SIG-M5 treated with dmso at 0.1 percent for 504 hours (cell line): ENCODE data around the gene KIRREL1.

Experiments used
- DNase-seq: peaks from one replicate; lab custom pipeline; 2025; ENCODE audit not compliant: unreplicated experiment; lab: John Stamatoyannopoulos, UW

KIRREL1 gene

DNA sequence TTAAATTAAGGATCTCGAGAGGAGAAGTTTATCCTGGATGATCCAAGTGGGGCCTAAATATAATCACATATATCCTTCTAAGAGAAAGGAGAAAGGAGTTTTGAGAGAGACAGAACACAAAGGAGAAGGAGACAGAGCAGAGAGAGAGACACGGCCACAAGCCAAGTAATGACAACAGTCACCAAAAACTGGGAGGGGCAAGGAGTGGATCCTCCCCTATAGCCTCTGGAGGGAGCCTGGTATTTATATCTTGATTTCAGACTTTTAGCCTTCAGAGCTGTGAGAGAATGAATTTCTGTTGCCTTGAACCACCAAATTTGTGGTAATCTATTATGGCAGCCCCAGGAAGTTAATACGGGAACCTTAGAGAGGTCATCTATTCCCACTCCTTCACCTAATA lies 137.8 kb downstream of the KIRREL1 start:
- DNase-seq, result no peak

DNA sequence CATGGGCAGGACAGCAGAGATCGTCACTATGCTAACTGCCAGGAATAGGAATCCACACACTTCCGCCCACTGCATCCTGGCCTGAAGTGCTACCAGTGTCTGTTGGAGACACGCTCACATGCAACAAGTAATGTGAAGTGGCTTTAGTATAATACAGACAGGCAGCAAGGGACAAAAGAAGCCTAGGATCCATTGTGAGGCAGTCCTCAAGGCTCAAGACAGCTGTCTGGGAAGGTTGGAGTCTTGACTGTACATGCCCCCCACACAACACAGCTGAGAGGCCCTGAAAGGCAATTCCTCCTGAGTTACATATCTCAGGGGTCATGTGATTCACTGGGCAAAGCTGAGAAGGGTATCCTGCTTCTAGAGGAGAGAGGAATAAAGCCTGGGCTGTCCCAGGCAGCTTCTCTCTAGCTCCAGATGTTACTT lies 147.3 kb downstream of the KIRREL1 start:
- DNase-seq, result no peak

DNA sequence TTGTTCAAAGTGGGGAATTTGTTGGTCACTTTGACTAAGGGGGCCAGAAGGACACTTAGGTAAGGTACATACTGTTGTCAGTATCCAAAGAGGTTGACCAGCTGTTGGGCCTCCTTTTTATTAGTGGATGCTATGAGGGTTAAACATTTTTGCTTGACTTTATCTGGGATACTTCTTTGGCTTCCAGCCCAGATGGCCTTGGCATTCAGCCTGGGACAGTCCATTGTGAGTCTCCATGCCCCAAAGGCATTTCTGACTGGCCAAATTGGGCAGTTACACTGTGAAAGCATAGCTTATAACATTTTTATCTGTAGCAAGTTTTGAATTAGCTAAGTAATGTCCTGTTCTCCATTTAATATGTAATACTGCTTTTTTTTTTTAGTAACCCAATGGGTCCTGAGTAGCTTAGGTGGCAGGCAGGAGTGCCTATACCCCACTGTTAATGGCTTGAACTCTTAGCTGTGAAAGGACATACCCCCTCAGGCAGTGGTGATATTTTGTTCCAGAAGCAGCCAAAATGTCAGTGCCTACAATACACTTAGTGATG lies 151.8 kb downstream of the KIRREL1 start:
- no peak for DNase-seq

DNA sequence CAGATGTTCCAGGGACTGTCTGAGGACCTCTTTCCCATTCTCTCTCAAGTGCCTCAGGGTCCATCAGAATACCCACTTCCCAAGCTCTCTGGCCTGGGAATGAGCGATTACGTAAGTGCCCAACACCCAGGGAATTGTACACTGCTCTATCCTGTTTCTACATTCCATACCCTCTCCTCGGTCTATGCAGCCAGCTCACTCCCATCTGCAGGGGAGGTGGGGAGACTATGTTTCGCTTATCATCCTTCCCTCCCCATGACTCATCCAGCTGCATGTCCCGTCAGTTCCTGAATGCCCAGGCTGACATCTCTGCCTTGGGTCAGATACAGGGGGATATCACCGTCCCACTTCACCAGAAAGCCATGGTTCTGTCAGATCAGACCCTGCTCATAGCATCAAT lies 152.7 kb downstream of the KIRREL1 start:
- DNase-seq, result no peak

DNA sequence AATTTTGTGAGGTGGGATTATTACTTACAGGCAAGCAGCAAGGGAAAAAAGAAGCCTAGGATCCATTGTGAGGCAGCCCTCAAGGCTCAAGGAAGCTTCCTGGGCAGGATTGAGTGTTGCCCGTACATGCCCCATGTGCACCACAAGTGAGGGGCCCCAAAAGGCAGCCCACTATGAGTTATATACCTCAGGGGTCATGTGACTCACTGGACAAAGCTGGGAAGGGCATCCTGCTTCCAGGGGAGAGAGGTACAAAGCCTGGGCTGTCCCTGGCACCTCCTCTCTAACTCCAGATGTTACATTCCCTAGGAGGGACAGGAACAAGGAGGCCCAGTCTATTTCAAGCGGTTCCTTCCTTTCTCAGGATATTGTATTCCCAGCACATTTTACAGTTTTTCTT lies 153.3 kb downstream of the KIRREL1 start:
- no peak for DNase-seq

DNA sequence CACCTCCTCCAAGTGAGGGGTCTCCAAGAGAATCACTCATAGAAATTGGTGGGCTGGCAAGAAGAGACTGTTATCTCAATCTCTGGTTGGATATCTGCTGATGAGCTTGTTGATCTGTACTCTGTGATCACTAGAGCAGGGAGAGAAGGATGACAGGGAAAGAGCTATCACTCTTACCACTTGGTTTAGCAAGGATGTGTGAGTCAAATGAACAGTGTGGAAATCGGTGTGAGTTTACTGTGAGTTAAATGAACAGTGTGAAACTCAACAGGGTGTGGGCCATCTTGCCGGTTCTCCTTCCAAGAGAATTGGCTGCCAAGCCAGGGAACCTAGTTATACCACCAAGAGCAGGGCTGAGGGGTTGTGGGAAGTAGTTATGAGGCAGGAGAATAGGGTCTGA lies 154.0 kb downstream of the KIRREL1 start:
- DNase-seq, result peak; percentile 9

DNA sequence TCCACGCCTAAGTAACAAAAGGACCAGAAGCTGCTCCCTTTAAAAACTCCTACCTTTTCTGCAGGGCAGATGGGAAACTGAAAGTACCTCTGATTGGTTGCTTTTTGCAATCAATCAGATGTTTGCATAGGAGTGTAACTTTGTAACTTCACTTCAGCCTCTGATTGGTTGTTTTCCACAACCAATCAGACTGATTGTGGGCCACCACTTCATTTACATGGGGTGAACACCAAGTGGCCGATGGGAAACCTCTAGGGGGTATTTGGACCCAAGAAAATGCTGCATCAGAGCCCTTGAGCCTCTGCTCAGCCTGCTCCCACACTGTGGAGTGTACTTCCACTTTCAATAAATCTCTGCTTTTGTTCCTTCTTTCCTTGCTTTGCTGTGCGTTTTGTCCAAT lies 154.4 kb downstream of the KIRREL1 start:
- peak; percentile 5 for DNase-seq

DNA sequence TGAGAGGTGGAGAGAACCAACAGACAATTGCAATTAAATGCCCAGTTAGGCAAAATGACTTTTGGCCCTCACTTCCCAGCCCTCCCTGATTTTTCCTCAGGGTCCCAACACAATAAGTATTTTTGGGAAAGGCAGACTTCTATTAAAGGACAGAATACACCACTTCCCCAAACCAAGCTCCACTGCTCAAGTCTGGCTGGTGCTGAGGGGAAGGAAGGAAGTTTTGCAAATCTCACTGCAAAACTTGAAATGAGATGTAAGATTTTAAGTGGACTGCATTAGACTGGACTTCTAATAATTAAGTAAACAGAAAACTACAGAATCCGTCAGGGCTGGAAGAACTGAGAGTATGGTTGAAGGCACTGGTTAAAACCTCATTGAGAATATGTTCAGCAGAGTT lies 155.0 kb downstream of the KIRREL1 start:
- peak; percentile 31 for DNase-seq

DNA sequence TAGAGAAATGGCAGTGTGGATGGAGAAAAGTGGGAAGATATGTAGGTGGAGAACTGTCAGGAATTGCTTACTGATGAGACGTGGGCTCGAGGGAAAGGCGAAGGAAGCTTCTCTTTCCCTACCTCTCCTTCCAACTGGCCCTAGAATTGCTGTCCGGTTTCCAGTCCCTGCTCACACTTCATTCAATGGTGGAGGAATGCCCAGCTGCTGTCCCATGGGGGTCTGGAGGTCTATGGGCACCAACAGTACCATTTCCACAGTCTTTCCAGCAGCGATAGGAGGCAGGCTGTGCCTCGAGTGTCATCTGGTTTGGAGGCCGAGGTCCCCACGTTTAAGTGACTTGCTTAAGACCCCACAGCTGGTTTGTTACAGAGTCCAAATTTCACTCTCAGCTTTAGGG lies 155.7 kb downstream of the KIRREL1 start:
- DNase-seq, result no peak
